HG02981 (cell line): ENCODE data around the gene NRXN3.

ENCODE experiments used
- ATAC-seq: cut with Tn5 transposase; IDR thresholded peaks from one replicate; pipeline ENCODE4 v1.9.1; 2021; ENCODE audit warnings: mild to moderate bottlenecking, moderate library complexity; ENCODE audit not compliant: unreplicated experiment

NRXN3 gene

GRCh38 chr14:79878229-79878628 lies 1708.1 kb downstream of the NRXN3 start:
- no peak for ATAC-seq

GRCh38 chr14:79878785-79879184 lies 1708.6 kb downstream of the NRXN3 start:
- ATAC-seq, result no peak

GRCh38 chr14:79881299-79881698 lies 1711.1 kb downstream of the NRXN3 start:
- ATAC-seq, result no peak

- no peak for ATAC-seq
These were observed 1720.4 kb downstream of the NRXN3 start for GRCh38 chr14:79890527-79890926.

- no peak for ATAC-seq
These were observed 1725.8 kb downstream of the NRXN3 start for GRCh38 chr14:79896009-79896408.

GRCh38 chr14:79899610-79900009 lies 1729.4 kb downstream of the NRXN3 start:
- no peak for ATAC-seq

GRCh38 chr14:79904497-79904896 lies 1734.3 kb downstream of the NRXN3 start:
- ATAC-seq, result no peak

- no peak for ATAC-seq
These were observed 1736.8 kb downstream of the NRXN3 start for GRCh38 chr14:79906994-79907393.

- ATAC-seq, result no peak
These were observed 1739.9 kb downstream of the NRXN3 start for GRCh38 chr14:79910086-79910485.

GRCh38 chr14:79911744-79912143 lies 1741.6 kb downstream of the NRXN3 start:
- ATAC-seq, result no peak

GRCh38 chr14:79914595-79914994 lies 1744.4 kb downstream of the NRXN3 start:
- no peak for ATAC-seq

- ATAC-seq, result no peak
These were observed 1745.2 kb downstream of the NRXN3 start for GRCh38 chr14:79915406-79915805.

GRCh38 chr14:79916281-79916680 lies 1746.1 kb downstream of the NRXN3 start:
- no peak for ATAC-seq

GRCh38 chr14:79916892-79917291 lies 1746.7 kb downstream of the NRXN3 start:
- ATAC-seq, result no peak
